NCI-H2081 (cell line): ENCODE measurements around the gene PGAP3.

ENCODE experiments used
- DNase-seq, 2 experiments: peaks; one replicate each; lab custom pipeline; 2025; lab: John Stamatoyannopoulos, UW

PGAP3 gene

GRCh38 chr17:39697961-39698360 lies 10.1 kb upstream of the PGAP3 start:
- DNase-seq: no peak

DNA sequence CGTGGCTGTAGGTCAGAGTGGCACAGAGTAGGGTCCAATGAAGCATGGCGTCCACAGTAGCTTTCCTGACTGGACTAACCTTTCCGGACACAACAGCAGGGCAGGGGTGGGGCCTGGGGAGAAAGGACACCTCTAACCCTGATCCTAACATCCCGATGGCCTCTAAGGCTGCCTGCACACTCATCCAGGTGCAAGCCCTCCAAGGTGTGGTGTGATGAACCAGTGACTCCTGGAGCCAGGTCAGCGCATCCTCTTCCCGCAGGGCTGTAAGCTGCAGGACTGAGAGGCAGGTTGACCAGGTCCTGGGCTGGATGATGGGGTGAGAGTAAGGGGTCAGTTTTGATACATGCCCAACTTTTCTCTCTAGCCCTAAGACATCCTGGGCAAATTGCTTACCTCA lies 8.9 kb upstream of the PGAP3 start:
- DNase-seq: no peak

- no peak for DNase-seq
These were observed 7.2 kb upstream of the PGAP3 start for GRCh38 chr17:39695089-39695474.

- DNase-seq: no peak
These were observed 6.7 kb upstream of the PGAP3 start for GRCh38 chr17:39694593-39694992.

GRCh38 chr17:39688945-39689344 lies 1.1 kb upstream of the PGAP3 start:
- DNase-seq: no peak

GRCh38 chr17:39688475-39688835 lies 598 bp upstream of the PGAP3 start:
- DNase-seq: no peak

DNA sequence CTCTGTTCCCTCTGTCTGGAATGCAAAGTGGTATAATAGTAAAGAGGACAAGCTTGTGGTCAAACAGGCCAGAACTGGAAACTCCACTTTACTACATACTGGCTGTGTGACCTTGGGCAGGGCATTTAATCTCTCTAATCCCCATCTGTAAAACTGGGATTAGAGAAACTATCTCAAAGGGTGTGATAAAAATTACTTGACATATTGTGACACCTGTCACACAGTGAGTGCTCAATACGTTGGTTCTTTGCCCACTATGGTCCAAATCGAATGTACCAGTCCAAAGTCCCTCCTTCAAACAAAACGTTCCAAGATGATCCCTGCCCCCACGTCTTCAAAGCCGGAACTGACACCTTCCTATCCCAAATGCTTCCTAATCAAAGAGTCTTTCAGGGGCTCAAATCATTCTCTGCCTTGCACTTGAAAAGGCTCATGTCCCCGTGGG lies 734 bp downstream of the PGAP3 start:
- DNase-seq: no peak

- no peak for DNase-seq
These were observed 3.3 kb downstream of the PGAP3 start for GRCh38 chr17:39684369-39685192.

- no peak for DNase-seq
These were observed 4.4 kb downstream of the PGAP3 start for GRCh38 chr17:39683295-39683939.

DNA sequence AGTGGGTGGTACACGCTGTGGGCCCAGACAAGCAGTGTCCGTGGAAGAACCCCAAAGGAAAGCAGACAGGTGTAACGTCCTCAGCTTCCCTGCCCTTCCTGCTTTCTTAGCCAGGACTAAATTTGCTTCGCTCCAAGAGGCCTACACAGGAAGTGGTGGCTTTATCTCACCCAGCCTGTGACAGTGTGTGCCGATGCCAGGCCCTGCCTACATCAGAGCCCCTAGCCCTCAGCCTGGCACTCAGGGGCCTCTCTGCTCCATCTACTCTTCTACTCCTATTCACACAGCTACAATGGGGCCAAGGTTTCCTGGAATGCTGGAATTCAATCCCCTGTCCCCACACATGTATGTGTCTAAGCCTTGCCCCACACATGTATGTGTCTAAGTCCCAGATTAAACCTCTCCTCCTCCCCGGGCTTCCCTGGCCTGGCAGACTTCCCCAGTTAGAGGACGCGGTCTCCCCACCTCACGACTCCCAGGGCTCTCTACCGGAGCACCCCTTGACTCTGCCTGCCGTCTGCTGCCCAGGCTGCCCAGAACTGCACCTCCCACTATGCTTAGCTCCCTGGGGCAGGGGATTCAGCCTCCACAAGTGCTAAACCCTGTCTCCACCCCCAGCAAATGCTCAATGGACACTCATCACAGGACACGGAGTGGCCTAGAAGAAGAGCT lies 8.2 kb downstream of the PGAP3 start:
- DNase-seq: no peak

DNA sequence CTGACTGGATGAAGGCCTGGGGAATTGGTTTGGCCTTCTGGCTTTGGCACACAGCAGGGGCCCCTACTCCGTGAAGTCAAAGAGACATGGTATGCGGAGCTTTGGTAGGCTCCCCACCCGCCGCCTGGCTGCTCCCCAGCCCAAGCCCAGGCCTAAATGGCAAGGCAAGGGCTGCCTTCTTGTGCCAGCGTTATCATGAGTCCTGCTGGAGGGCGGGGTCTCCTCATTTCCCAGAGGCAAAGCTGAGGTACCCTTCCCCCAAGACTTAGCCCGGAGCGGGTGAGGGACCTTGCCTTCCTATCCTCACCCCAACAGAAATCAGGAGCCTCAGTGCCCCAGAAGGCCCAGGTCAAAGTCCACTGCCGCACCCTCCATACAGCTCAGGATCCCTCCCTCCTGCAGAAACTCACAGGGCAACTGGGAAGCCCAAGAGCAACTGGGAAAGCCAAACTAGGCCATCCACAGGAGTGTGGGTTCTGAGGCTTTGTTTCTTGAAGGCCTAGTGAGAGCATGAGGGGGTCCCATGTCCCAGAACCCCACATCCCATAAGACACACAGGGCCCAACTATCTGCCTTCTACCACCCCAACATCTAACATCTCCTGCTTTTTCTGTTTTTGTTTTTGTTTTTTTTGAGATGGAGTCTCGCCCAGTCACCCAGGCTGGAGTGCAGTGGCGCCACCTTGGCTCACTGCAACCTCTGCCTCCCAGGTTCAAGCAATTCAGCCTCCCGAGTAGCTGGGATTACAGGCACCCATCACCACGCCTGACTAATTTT lies 9.3 kb downstream of the PGAP3 start:
- DNase-seq: no peak

DNA sequence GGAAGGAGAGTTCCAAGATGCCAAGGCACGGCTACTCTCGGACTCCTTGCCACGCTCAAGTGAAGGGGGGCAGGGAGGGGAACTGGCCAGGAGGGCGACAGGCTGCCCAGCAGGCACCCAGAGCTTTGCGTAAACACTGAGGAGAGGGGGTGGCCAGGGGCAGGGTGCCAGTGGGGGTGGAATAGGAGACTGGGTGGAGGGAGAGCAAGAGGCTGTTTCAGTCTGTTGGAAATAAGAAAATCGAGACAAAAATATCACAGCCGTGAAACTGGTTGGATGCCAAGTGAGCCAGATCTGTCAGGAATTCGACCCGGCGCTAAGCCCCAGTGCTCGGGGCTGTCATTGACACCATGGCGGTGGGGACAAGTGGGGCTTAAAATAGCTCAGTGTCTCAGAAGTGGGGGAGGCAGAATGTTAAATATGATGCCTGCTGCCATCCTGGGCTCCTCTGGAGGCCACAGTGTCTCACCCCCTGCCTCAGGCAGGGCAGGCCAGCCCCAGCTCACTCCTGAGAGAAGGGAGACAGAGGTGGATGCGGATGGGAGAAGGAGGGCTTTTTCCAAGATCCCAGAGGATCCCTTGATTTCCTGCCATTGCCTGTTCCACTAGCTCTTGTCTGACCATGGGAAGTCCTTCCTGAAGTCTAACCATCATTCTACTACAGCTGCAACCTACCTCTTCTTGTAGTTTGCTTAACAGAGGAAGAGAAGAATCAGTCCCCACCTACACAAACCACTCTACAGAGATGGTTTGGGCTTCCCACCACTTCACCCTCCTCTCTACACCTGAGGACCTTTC lies 10.1 kb downstream of the PGAP3 start:
- DNase-seq: peak; percentile 15 to 47

DNA sequence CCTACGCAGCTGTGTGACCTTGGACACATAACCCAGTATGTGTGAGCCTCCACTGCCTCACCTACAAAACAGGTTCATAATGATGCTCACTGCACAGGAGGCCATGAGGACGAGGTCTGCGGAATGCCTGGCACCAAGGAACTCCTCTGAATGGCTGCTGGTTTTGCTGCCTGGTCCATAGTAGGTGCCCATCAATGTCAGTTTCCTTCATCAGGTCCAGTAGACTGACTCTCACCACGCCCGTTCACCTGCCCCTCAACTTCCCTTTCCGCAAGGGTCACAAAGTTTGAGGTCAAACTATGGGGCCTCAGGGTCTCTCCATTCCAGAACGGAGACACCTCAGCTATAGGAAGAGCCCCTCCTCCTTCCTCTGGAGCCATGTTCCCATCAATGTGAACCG lies 10.8 kb downstream of the PGAP3 start:
- no peak for DNase-seq

- DNase-seq: peak; percentile 52 to 71
These were observed 11.5 kb downstream of the PGAP3 start for GRCh38 chr17:39676198-39676819.

DNA sequence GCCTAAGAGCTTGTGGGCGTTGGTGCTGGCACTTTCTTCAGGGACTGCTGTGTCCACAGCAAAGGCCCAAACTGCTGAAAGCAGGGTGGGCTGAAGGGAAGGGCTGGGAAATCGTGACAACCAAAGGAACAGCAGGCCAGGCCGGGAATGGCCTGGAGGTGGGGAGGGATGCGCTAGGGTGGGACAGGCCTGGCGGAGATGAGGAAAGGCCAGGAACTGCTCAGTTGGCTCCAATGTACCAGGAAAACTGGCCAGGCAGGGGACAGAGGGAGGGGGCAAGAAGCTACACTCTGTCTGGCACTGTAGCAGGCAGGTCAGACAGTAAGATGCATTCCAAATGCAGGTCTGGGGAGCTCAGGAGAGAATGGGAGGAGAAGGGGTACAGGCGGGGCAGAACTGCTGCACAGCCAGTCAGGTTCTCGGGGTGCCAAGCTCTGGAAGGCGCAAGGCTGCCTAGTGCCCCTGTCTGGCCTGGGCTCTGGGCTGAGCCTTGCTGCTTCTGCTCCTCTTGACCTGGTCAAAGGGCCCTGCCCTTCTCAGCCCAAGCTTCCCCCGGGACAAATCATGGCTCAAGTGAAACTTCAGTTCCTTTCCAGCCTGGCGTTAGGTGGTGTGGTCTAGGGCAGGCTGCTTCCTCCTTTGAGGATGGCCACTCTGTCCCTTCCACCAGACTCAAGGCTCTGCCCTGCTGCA lies 12.3 kb downstream of the PGAP3 start:
- DNase-seq: no peak

- DNase-seq: peak; percentile 83 to 90
These were observed 13.0 kb downstream of the PGAP3 start for GRCh38 chr17:39674702-39675389.

DNA sequence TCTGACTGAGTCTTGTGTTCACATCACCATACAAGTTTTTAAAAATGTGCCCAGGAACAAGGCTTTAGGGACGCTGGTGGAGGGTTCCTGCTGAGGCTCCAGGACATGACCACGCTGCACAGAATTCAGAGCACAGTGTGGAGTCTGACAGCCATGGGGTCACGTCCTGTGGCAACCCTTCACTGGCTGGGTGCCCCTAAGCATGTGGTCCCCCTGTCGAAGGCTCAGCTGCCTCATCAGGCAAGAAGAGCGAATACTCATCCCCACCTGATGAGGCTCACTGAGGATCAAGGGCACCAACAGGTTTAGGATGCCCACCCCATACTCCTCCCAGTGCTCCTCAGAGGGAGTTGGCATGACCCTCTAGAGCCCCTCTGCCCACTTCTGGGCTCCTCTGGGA lies 13.7 kb downstream of the PGAP3 start:
- DNase-seq: no peak

DNA sequence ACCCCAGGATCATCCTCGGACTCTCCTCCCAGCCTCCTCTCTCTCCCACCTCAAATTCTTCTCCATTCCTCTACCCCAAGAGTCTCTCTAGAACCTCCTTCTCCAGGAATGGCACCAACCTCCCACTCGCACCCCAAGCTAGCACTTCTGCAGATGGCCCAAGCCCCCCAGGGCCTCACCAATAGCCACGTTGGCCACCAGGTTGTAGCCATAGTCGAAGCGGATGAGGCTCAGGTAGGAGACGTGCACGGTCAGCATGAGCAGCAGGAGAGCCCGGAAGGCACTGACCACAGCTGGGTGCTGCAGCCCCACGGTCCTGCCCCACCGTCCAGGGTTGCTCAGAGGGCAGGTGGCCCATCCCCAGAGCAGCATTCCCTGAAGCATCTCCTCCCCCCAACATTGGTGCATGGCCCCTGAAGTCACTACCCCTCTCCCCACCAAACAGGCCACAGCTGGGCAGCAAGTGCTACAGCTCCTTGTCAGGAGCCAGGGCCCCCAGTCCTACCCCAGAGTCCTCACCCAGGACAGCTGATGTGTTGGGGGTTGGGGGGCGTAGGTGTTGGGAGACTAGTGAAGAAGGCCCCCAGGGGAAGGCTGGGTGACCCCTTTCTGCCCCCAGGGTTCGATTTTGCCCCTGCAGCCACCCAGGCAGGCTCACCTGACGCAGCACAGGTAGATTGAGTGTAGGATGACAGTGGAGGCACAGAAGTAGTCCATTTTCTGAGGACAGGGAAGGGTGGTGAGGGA lies 14.3 kb downstream of the PGAP3 start:
- no peak for DNase-seq
